K562 (cell line): ENCODE data around the gene NR3C1. TPM values are rescaled to one million over a fixed set of nuclear protein-coding genes. Genes with fewer than 3 reads are reported as not detected.

Source experiments
- ATAC-seq: fragments of 200-7000 bp; cut with Tn5 transposase; 3 replicates; pipeline ENCODE4 v1.9.1; 2020; ENCODE audit warnings: moderate library complexity
- BruUV-seq: library from RNA; stranded (reverse); fragments of 400-500 nt; replicated peaks from 2 replicates; lab custom pipeline; 2021; lab: Mats Ljungman, UMichigan
- CTCF ChIA-PET: fragments of 300-600 bp; formaldehyde crosslinking; extraction: SDS; loops from one replicate; lab custom pipeline; 2021; ENCODE audit warnings: low intra/inter-chr PET ratio; lab: Yijun Ruan, JAX
- POLR2A ChIA-PET: fragments of 300-600, 350-650 bp; sonication (Branson Sonifier 250); formaldehyde crosslinking; extraction: SDS; loops from one replicate; lab custom pipeline; 2021; ENCODE audit warnings: antibody characterized with exemption, inconsistent platforms; lab: Yijun Ruan, JAX
- DNase-seq, 4 experiments: peaks; one replicate each; pipeline versions ENCODE4 v3.0.0 to v3.0.0-alpha.2; 2011 to 2018; ENCODE audit warnings: low spot score in 3 of 4, mixed read lengths in 3 of 4; ENCODE audit errors: extremely low read depth in 1 of 4
- FAIRE-seq: peaks from 2 replicates; lab custom pipeline; 2011; peaks lifted over from hg19 to GRCh38; lab: Jason Lieb, UNC
- H2AFZ ChIP-seq: 2 replicates; pipeline ENCODE4 v1.6.0; 2011; ENCODE audit warnings: low read depth, low read length, control low read depth, inconsistent platforms
- H3K27ac ChIP-seq: fragments of 200-600 bp; 3 replicates; pipeline ENCODE4 v1.8.0; 2011; ENCODE audit warnings: low read depth, mild to moderate bottlenecking, control low read depth, inconsistent platforms, low read length, moderate library complexity, mixed read lengths; ENCODE audit errors: extremely low read depth
- H3K27me3 ChIP-seq, 2 experiments: fragments of 300-600 bp in 1 of 2; 2 replicates in 1 of 2; 3 replicates in 1 of 2; pipeline versions ENCODE4 v1.6.0 to v1.8.0; 2011; ENCODE audit warnings: inconsistent platforms in 2 of 2, low read length in 2 of 2, mild to moderate bottlenecking in 1 of 2, mixed read lengths in 1 of 2, moderate library complexity in 1 of 2; ENCODE audit not compliant: control insufficient read depth in 2 of 2, insufficient read depth in 2 of 2
- H3K36me3 ChIP-seq: fragments of 300-600 bp; 3 replicates; pipeline ENCODE4 v1.8.0; 2011; ENCODE audit warnings: mild to moderate bottlenecking, low read length, inconsistent platforms; ENCODE audit not compliant: control insufficient read depth, insufficient read depth
- H3K4me1 ChIP-seq, 2 experiments: fragments of 200-600 bp in 1 of 2; replicated peaks in 1 of 2; 2 replicates in 1 of 2; 3 replicates in 1 of 2; pipeline versions ENCODE4 v1.5.1 to v1.8.0; 2011; ENCODE audit warnings: inconsistent platforms in 2 of 2, low read length in 2 of 2, mild to moderate bottlenecking in 1 of 2, mixed read lengths in 1 of 2, moderate library complexity in 1 of 2; ENCODE audit not compliant: control insufficient read depth in 2 of 2, insufficient read depth in 2 of 2
- H3K4me2 ChIP-seq: 2 replicates; pipeline ENCODE4 v1.6.1; 2011; ENCODE audit warnings: low read length, control low read depth, inconsistent platforms, mixed read lengths; ENCODE audit not compliant: insufficient read depth
- H3K4me3 ChIP-seq: fragments of 200-600 bp; sonication (generic), shearing (Covaris generic); 2 replicates; pipeline ENCODE4 v1.5.1; 2016; ENCODE audit warnings: control low read depth, inconsistent platforms
- H3K79me2 ChIP-seq: fragments of 200-600 bp; 3 replicates; pipeline ENCODE4 v1.8.0; 2011; ENCODE audit warnings: low read length, inconsistent platforms; ENCODE audit not compliant: control insufficient read depth, insufficient read depth
- H3K9ac ChIP-seq, 2 experiments: 2 replicates each; pipeline versions ENCODE4 v1.6.0 to v1.6.1; 2011; ENCODE audit warnings: low read depth in 2 of 2, low read length in 2 of 2, control low read depth in 1 of 2, inconsistent platforms in 1 of 2, mild to moderate bottlenecking in 1 of 2, mixed read lengths in 1 of 2; ENCODE audit not compliant: insufficient read depth in 1 of 2
- H3K9me1 ChIP-seq: one replicate; pipeline ENCODE4 v1.6.0; 2011; ENCODE audit warnings: inconsistent platforms, mild to moderate bottlenecking, low read length, moderate library complexity; ENCODE audit not compliant: control insufficient read depth, insufficient read depth
- H3K9me3 ChIP-seq: replicated peaks from 2 replicates; pipeline ENCODE4 v1.5.1; 2011; ENCODE audit warnings: low read depth, low read length, inconsistent platforms; ENCODE audit not compliant: control insufficient read depth, insufficient read depth
- H4K20me1 ChIP-seq: replicated peaks from 2 replicates; pipeline ENCODE4 v1.6.1; 2011; ENCODE audit warnings: low read length, inconsistent platforms, mixed read lengths; ENCODE audit not compliant: control insufficient read depth, insufficient read depth
- HMGN3 ChIP-seq: IDR thresholded peaks from 2 replicates; pipeline ENCODE4 v1.6.1; 2011; ENCODE audit warnings: borderline replicate concordance, low read depth, mild to moderate bottlenecking, mixed read lengths, low read length; ENCODE audit not compliant: insufficient read length; ENCODE audit errors: extremely low read depth
- RAD51 ChIP-seq: fragments of 450-650 bp; IDR thresholded peaks from 2 replicates; pipeline ENCODE4 v1.7.1; 2016; ENCODE audit warnings: low read depth, mild to moderate bottlenecking, borderline replicate concordance
- REST ChIP-seq, 2 experiments: fragments of 450-650 bp; formaldehyde crosslinking in 1 of 2; IDR thresholded peaks; 2 replicates each; pipeline versions ENCODE4 v1.4.0 to v1.6.1; 2014 to 2020; ENCODE audit warnings: mild to moderate bottlenecking in 2 of 2, borderline replicate concordance in 1 of 2, low read depth in 1 of 2
- RNF2 ChIP-seq: sonication (generic); IDR thresholded peaks from 2 replicates; pipeline ENCODE4 v1.6.1; 2016
- SRSF3 ChIP-seq: fragments of 200-400 bp; formaldehyde crosslinking; IDR thresholded peaks from 2 replicates; pipeline ENCODE4 v1.6.1; 2016; ENCODE audit warnings: mild to moderate bottlenecking, low read length, moderate library complexity; ENCODE audit not compliant: insufficient read depth
- XRCC4 ChIP-seq: IDR thresholded peaks from one replicate; pipeline ENCODE4 v1.6.1; 2011; ENCODE audit not compliant: insufficient read depth, insufficient read length; ENCODE audit errors: extremely low read depth
- ZNF224 ChIP-seq: sonication (generic); formaldehyde crosslinking; IDR thresholded peaks from 2 replicates; pipeline ENCODE4 v1.8.0; 2022; ENCODE audit warnings: mild to moderate bottlenecking, missing genetic modification reagents
- whole genome bisulfite sequencing: fragments of 100-300 bp; shearing (Covaris generic); methylation state at CpG from one replicate; pipeline ENCODE4 v1.1.6; 2016; ENCODE audit warnings: low coverage, mixed read lengths; ENCODE audit not compliant: insufficient coverage; ENCODE audit errors: missing lambda C conversion rate; 5-methylcytosine and 5-hydroxymethylcytosine counted together
- in situ Hi-C: fragments of 300-500 bp; cut with MboI; formaldehyde crosslinking; loops from 4 replicates; pipeline ENCODE4 v1.15.0; 2018; ENCODE audit warnings: inconsistent platforms, mixed read lengths
- intact Hi-C: fragments of 100-400 bp; cut with micrococcal nuclease; formaldehyde crosslinking; loops from 2 replicates; pipeline ENCODE4 v1.14.2; 2022
- polyA plus RNA-seq, 8 experiments: library from polyadenylated mRNA; depleted of rRNA in 4 of 8; stranded (reverse) in 5 of 8; unstranded in 3 of 8; fragments of >200 nt; fragmentation: Nextera tagmentation in 2 of 8; fragmentation: Illumina TruSeq in 1 of 8; extraction: Ambion mirVana in 2 of 8; extraction: Trizol in 1 of 8; gene quantifications; 2 replicates each; pipeline versions ENCODE4 v1.2.1 to v1.2.3, GENCODE V29; 2011 to 2014; ENCODE audit warnings: inconsistent platforms in 1 of 8, missing spikeins in 1 of 8
- total RNA-seq, 7 experiments: library from RNA; depleted of rRNA in 6 of 7; stranded (reverse); fragments of >200 nt in 6 of 7; fragmentation: Illumina TruSeq in 2 of 7; extraction: Trizol in 2 of 7; gene quantifications; 2 replicates each; pipeline versions ENCODE4 v1.2.1 to v1.2.3, GENCODE V29; 2011 to 2021; ENCODE audit warnings: low replicate concordance in 1 of 7

Gene NR3C1
- total and polyA plus RNA-seq, 9 of the 15 experiments (the other 6 are each of a cell fraction or from before 2014, with no cell fraction given): 8.2 to 36.0 (median 15.0) TPM

- Histone ChIP-seq H3K4me2 (no peak overlapping the region), H3K27ac (no peak overlapping the region), H2AFZ (no peak overlapping the region), H3K9me1 (no peaks in the 10 kb centered on the region), H3K36me3 (no peaks in the 10 kb centered on the region), H4K20me1 (no peaks in the 10 kb centered on the region), H3K9ac (no peak overlapping the region), H3K9me3 (no peaks in the 10 kb centered on the region), H3K4me3 (no peak overlapping the region), H3K4me1 (no peaks in the 10 kb centered on the region), H3K27me3 (no peaks in the 10 kb centered on the region; a peak in 2 of 5 replicates), H3K79me2 (no peaks in the 10 kb centered on the region)
- FAIRE-seq: no peak
- no TSS peak for BruUV-seq
- no peak for ATAC-seq
- 4% methylated on average over 9 of the region's 9 CpGs for WGBS
- DNase-seq: no peak
- CTCF ChIA-PET: no interaction called here
- POLR2A ChIA-PET: interaction anchor here (0.6 kb wide), 1 partner anchor 151 kb away, joined by 4 read pairs; no protein-coding TSS in a partner anchor
- in situ Hi-C loops (no loop called here), intact Hi-C loops (no loop called here)
- no peak for TF ChIP-seq ZNF224 (CRISPR knock-in tag)
- TF ChIP-seq SRSF3: no peak
- no peak for TF ChIP-seq HMGN3
- no peak for TF ChIP-seq RNF2
- TF ChIP-seq RAD51: no peak
- TF ChIP-seq REST (IDR thresholded peaks at IDR 0.05; ENCODE audit: borderline replicate concordance): no peak
- no peak for TF ChIP-seq REST (CRISPR knock-in tag; IDR thresholded peaks at IDR 0.05; ENCODE audit: low read depth)
- no peak for TF ChIP-seq XRCC4
These were observed 23.0 kb upstream of the NR3C1 start for GRCh38 chr5:143426437-143426991.
